ENCODE results near the gene LCE2A. TPM values are rescaled to one million over a fixed set of nuclear protein-coding genes. Genes with fewer than 3 reads are reported as not detected.

The LCE2A gene
- total RNA-seq, 1 donor from 2014 or later: not detected

DNA sequence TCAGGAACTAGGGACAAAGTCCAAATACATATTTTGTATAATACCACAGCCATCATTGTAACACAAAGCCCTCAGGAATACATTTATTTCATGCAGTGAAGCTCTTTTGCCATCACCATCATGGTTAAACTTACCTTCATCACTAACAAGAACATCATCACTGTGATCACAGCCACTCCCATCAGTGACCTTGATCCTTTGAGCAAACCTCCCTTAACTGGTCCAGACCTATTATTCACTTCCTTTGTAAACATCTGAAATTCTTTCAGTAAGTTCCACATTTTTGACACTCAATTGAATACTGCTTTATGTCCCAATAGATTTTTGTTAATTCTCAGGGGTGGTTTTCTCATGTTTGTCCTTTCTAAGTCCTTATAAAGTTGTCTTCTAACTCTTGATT, 43.5 kb downstream of the LCE2A start:
- TF ChIP-seq, protein P1, sequence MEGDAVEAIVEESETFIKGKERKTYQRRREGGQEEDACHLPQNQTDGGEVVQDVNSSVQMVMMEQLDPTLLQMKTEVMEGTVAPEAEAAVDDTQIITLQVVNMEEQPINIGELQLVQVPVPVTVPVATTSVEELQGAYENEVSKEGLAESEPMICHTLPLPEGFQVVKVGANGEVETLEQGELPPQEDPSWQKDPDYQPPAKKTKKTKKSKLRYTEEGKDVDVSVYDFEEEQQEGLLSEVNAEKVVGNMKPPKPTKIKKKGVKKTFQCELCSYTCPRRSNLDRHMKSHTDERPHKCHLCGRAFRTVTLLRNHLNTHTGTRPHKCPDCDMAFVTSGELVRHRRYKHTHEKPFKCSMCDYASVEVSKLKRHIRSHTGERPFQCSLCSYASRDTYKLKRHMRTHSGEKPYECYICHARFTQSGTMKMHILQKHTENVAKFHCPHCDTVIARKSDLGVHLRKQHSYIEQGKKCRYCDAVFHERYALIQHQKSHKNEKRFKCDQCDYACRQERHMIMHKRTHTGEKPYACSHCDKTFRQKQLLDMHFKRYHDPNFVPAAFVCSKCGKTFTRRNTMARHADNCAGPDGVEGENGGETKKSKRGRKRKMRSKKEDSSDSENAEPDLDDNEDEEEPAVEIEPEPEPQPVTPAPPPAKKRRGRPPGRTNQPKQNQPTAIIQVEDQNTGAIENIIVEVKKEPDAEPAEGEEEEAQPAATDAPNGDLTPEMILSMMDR (IDR thresholded peaks at IDR 0.05): no peak
- Mint-ChIP-seq H3K4me1 (ENCODE audit: unreplicated experiment) (no peaks in the 10 kb centered on the region), H3K9me3 (ENCODE audit: unreplicated experiment) (peaks cover 23% of the 10 kb centered on the region), H3K27me3 (ENCODE audit: unreplicated experiment) (no peaks in the 10 kb centered on the region), H3K27ac (ENCODE audit: unreplicated experiment) (no peak overlapping the region), H3K4me3 (ENCODE audit: unreplicated experiment) (no peak overlapping the region), H3K36me3 (ENCODE audit: unreplicated experiment) (no peaks in the 10 kb centered on the region)
- no peak for DNase-seq (ENCODE audit: extremely low spot score, unreplicated experiment)

GRCh38 chr1:152743371-152744145, 45.4 kb downstream of the LCE2A start:
- Mint-ChIP-seq H3K4me1 (ENCODE audit: unreplicated experiment) (no peaks in the 10 kb centered on the region), H3K36me3 (ENCODE audit: unreplicated experiment) (no peaks in the 10 kb centered on the region), H3K27ac (ENCODE audit: unreplicated experiment) (no peak overlapping the region), H3K9me3 (ENCODE audit: unreplicated experiment) (peaks cover 19% of the 10 kb centered on the region), H3K27me3 (ENCODE audit: unreplicated experiment) (no peaks in the 10 kb centered on the region), H3K4me3 (ENCODE audit: unreplicated experiment) (no peak overlapping the region)
- DNase-seq (ENCODE audit: extremely low spot score, unreplicated experiment): no peak
- TF ChIP-seq, protein P1 (IDR thresholded peaks at IDR 0.05): no peak

- H3K4me1 Mint-ChIP-seq (ENCODE audit: unreplicated experiment): no peaks in the 10 kb centered on the region
- no peaks in the 10 kb centered on the region for H3K27me3 Mint-ChIP-seq (ENCODE audit: unreplicated experiment)
- no peaks in the 10 kb centered on the region for H3K36me3 Mint-ChIP-seq (ENCODE audit: unreplicated experiment)
- TF ChIP-seq, protein P1 (IDR thresholded peaks at IDR 0.05): no peak
- H3K4me3 Mint-ChIP-seq (ENCODE audit: unreplicated experiment): no peak overlapping the region
- H3K27ac Mint-ChIP-seq (ENCODE audit: unreplicated experiment): no peak overlapping the region
- no peak for DNase-seq (ENCODE audit: extremely low spot score, unreplicated experiment)
- H3K9me3 Mint-ChIP-seq (ENCODE audit: unreplicated experiment): peaks cover 14% of the 10 kb centered on the region
Observed at GRCh38 chr1:152745289-152745704, 47.2 kb downstream of the LCE2A start.

DNA sequence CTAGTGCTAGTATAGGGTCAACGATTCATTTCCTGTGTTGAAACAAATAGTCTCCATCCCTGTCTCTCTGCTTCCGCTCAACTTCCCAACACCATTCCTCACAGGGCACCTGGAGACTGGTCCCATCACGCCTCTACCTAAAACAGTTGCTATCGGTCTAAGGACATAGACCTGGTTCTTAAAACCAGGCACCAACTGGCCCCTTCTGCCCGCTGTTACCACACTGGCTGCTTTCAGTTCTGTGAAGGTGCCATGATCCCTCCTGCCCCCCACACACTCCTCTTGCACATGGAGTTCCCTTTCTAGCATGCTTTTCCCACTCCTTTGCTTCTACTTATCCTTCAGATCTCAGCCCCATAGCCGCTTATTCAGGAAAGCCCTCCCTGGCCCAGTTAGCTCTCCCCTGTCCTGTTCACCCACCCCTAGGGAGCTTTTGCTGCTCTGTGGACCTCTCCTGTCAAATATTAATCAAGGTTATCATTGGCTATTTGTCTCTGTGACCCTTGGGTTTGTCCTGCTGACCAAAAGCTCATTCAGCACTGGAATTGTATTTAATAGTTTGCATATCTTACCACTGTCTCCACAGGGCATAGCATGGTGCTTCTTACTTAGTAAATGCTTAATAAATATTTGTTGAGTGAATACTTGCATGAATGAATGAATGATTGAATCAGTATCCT, 47.8 kb downstream of the LCE2A start:
- H3K4me1 Mint-ChIP-seq (ENCODE audit: unreplicated experiment): no peaks in the 10 kb centered on the region
- H3K4me3 Mint-ChIP-seq (ENCODE audit: unreplicated experiment): no peak overlapping the region
- H3K36me3 Mint-ChIP-seq (ENCODE audit: unreplicated experiment): no peaks in the 10 kb centered on the region
- H3K27ac Mint-ChIP-seq (ENCODE audit: unreplicated experiment): no peak overlapping the region
- TF ChIP-seq, protein P1 (IDR thresholded peaks at IDR 0.05): no peak
- H3K27me3 Mint-ChIP-seq (ENCODE audit: unreplicated experiment): no peaks in the 10 kb centered on the region
- no peak for DNase-seq (ENCODE audit: extremely low spot score, unreplicated experiment)
- H3K9me3 Mint-ChIP-seq (ENCODE audit: unreplicated experiment): peaks cover 14% of the 10 kb centered on the region

- no peak for DNase-seq (ENCODE audit: extremely low spot score, unreplicated experiment)
- Mint-ChIP-seq H3K4me1 (ENCODE audit: unreplicated experiment) (no peaks in the 10 kb centered on the region), H3K27me3 (ENCODE audit: unreplicated experiment) (no peaks in the 10 kb centered on the region), H3K36me3 (ENCODE audit: unreplicated experiment) (no peaks in the 10 kb centered on the region), H3K9me3 (ENCODE audit: unreplicated experiment) (peaks cover 5% of the 10 kb centered on the region), H3K27ac (ENCODE audit: unreplicated experiment) (no peak overlapping the region), H3K4me3 (ENCODE audit: unreplicated experiment) (no peak overlapping the region)
- TF ChIP-seq, protein P1 (IDR thresholded peaks at IDR 0.05): no peak
Observed at GRCh38 chr1:152747831-152748230, 49.7 kb downstream of the LCE2A start.

Measured in osteocyte (in vitro differentiated cells).